K562 (cell line): ENCODE results near the gene TEDC1. TPM values are rescaled to one million over a fixed set of nuclear protein-coding genes. Genes with fewer than 3 reads are reported as not detected.

Experiments used
- ATAC-seq: fragments of 200-7000 bp; cut with Tn5 transposase; 3 replicates; pipeline ENCODE4 v1.9.1; 2020; ENCODE audit warnings: moderate library complexity
- BruUV-seq: library from RNA; stranded (reverse); fragments of 400-500 nt; replicated peaks from 2 replicates; lab custom pipeline; 2021; lab: Mats Ljungman, UMichigan
- CTCF ChIA-PET: fragments of 300-600 bp; formaldehyde crosslinking; extraction: SDS; loops from one replicate; lab custom pipeline; 2021; ENCODE audit warnings: low intra/inter-chr PET ratio; lab: Yijun Ruan, JAX
- POLR2A ChIA-PET: fragments of 300-600, 350-650 bp; sonication (Branson Sonifier 250); formaldehyde crosslinking; extraction: SDS; loops from one replicate; lab custom pipeline; 2021; ENCODE audit warnings: antibody characterized with exemption, inconsistent platforms; lab: Yijun Ruan, JAX
- DNase-seq, 4 experiments: peaks; one replicate each; pipeline versions ENCODE4 v3.0.0 to v3.0.0-alpha.2; 2011 to 2018; ENCODE audit warnings: low spot score in 3 of 4, mixed read lengths in 3 of 4; ENCODE audit errors: extremely low read depth in 1 of 4
- FAIRE-seq: peaks from 2 replicates; lab custom pipeline; 2011; peaks lifted over from hg19 to GRCh38; lab: Jason Lieb, UNC
- H2AFZ ChIP-seq: 2 replicates; pipeline ENCODE4 v1.6.0; 2011; ENCODE audit warnings: low read depth, low read length, control low read depth, inconsistent platforms
- H3K27ac ChIP-seq: fragments of 200-600 bp; 3 replicates; pipeline ENCODE4 v1.8.0; 2011; ENCODE audit warnings: low read depth, mild to moderate bottlenecking, control low read depth, inconsistent platforms, low read length, moderate library complexity, mixed read lengths; ENCODE audit errors: extremely low read depth
- H3K27me3 ChIP-seq, 2 experiments: fragments of 300-600 bp in 1 of 2; 2 replicates in 1 of 2; 3 replicates in 1 of 2; pipeline versions ENCODE4 v1.6.0 to v1.8.0; 2011; ENCODE audit warnings: inconsistent platforms in 2 of 2, low read length in 2 of 2, mild to moderate bottlenecking in 1 of 2, mixed read lengths in 1 of 2, moderate library complexity in 1 of 2; ENCODE audit not compliant: control insufficient read depth in 2 of 2, insufficient read depth in 2 of 2
- H3K36me3 ChIP-seq: fragments of 300-600 bp; 3 replicates; pipeline ENCODE4 v1.8.0; 2011; ENCODE audit warnings: mild to moderate bottlenecking, low read length, inconsistent platforms; ENCODE audit not compliant: control insufficient read depth, insufficient read depth
- H3K4me1 ChIP-seq, 2 experiments: fragments of 200-600 bp in 1 of 2; replicated peaks in 1 of 2; 2 replicates in 1 of 2; 3 replicates in 1 of 2; pipeline versions ENCODE4 v1.5.1 to v1.8.0; 2011; ENCODE audit warnings: inconsistent platforms in 2 of 2, low read length in 2 of 2, mild to moderate bottlenecking in 1 of 2, mixed read lengths in 1 of 2, moderate library complexity in 1 of 2; ENCODE audit not compliant: control insufficient read depth in 2 of 2, insufficient read depth in 2 of 2
- H3K4me2 ChIP-seq: 2 replicates; pipeline ENCODE4 v1.6.1; 2011; ENCODE audit warnings: low read length, control low read depth, inconsistent platforms, mixed read lengths; ENCODE audit not compliant: insufficient read depth
- H3K4me3 ChIP-seq: fragments of 200-600 bp; sonication (generic), shearing (Covaris generic); 2 replicates; pipeline ENCODE4 v1.5.1; 2016; ENCODE audit warnings: control low read depth, inconsistent platforms
- H3K79me2 ChIP-seq: fragments of 200-600 bp; 3 replicates; pipeline ENCODE4 v1.8.0; 2011; ENCODE audit warnings: low read length, inconsistent platforms; ENCODE audit not compliant: control insufficient read depth, insufficient read depth
- H3K9ac ChIP-seq, 2 experiments: 2 replicates each; pipeline versions ENCODE4 v1.6.0 to v1.6.1; 2011; ENCODE audit warnings: low read depth in 2 of 2, low read length in 2 of 2, control low read depth in 1 of 2, inconsistent platforms in 1 of 2, mild to moderate bottlenecking in 1 of 2, mixed read lengths in 1 of 2; ENCODE audit not compliant: insufficient read depth in 1 of 2
- H3K9me1 ChIP-seq: one replicate; pipeline ENCODE4 v1.6.0; 2011; ENCODE audit warnings: inconsistent platforms, mild to moderate bottlenecking, low read length, moderate library complexity; ENCODE audit not compliant: control insufficient read depth, insufficient read depth
- H3K9me3 ChIP-seq: replicated peaks from 2 replicates; pipeline ENCODE4 v1.5.1; 2011; ENCODE audit warnings: low read depth, low read length, inconsistent platforms; ENCODE audit not compliant: control insufficient read depth, insufficient read depth
- H4K20me1 ChIP-seq: replicated peaks from 2 replicates; pipeline ENCODE4 v1.6.1; 2011; ENCODE audit warnings: low read length, inconsistent platforms, mixed read lengths; ENCODE audit not compliant: control insufficient read depth, insufficient read depth
- BACH1 ChIP-seq: fragments of 200-800 bp; sonication (Bioruptor generic); IDR thresholded peaks from 2 replicates; pipeline ENCODE4 v1.6.1; 2016; ENCODE audit warnings: missing genetic modification characterization, missing compliant biosample characterization
- BRCA1 ChIP-seq, 2 experiments: fragments of 450-650 bp in 1 of 2; sonication (generic) in 1 of 2; formaldehyde crosslinking in 1 of 2; IDR thresholded peaks; 2 replicates each; pipeline versions ENCODE4 v1.5.0 to v1.6.1; 2017 to 2020; ENCODE audit warnings: mild to moderate bottlenecking in 1 of 2, missing genetic modification reagents in 1 of 2
- CCNT2 ChIP-seq: IDR thresholded peaks from 2 replicates; pipeline ENCODE4 v1.6.1; 2011; ENCODE audit warnings: borderline replicate concordance, low read depth, mild to moderate bottlenecking, moderate library complexity, mixed read lengths, low read length; ENCODE audit not compliant: insufficient read length; ENCODE audit errors: extremely low read depth
- CSDE1 ChIP-seq, 2 experiments: fragments of 450-650 bp; IDR thresholded peaks; 2 replicates each; pipeline ENCODE4 v1.6.1; 2016; ENCODE audit warnings: mild to moderate bottlenecking in 1 of 2
- EGR1 ChIP-seq: fragments of 450-650 bp; conservative IDR thresholded peaks from 2 replicates; pipeline ENCODE4 v1.6.1; 2017; ENCODE audit warnings: mild to moderate bottlenecking
- HMG20A ChIP-seq: fragments of 450-650 bp; formaldehyde crosslinking; conservative IDR thresholded peaks from 2 replicates; pipeline ENCODE4 v1.4.0; 2020; ENCODE audit warnings: mild to moderate bottlenecking, mixed read lengths
- MTF1 ChIP-seq: fragments of 250-450 bp; sonication (Bioruptor Pico); IDR thresholded peaks from 2 replicates; pipeline ENCODE4 v1.9.0; 2021; ENCODE audit warnings: moderate library complexity, mild to moderate bottlenecking, inconsistent platforms, borderline replicate concordance
- NR2F6 ChIP-seq: fragments of 450-650 bp; formaldehyde crosslinking; IDR thresholded peaks from 2 replicates; pipeline ENCODE4 v1.4.0; 2020; ENCODE audit warnings: mild to moderate bottlenecking
- PCBP1 ChIP-seq: fragments of 200-400 bp; formaldehyde crosslinking; IDR thresholded peaks from 2 replicates; pipeline ENCODE4 v1.6.1; 2018; ENCODE audit warnings: mild to moderate bottlenecking, low read depth, low read length; ENCODE audit not compliant: poor library complexity, severe bottlenecking
- SIN3A ChIP-seq, 2 experiments: fragments of 150-350 bp in 1 of 2; IDR thresholded peaks; 2 replicates each; pipeline ENCODE4 v1.6.1; 2011 to 2016; ENCODE audit warnings: borderline replicate concordance in 2 of 2, low read depth in 2 of 2, low read length in 2 of 2, mild to moderate bottlenecking in 2 of 2, moderate library complexity in 2 of 2; ENCODE audit not compliant: control insufficient read depth in 1 of 2
- SLC30A9 ChIP-seq: fragments of 250-450 bp; sonication (Bioruptor Pico); IDR thresholded peaks from 2 replicates; pipeline ENCODE4 v1.8.0; 2022; ENCODE audit warnings: mild to moderate bottlenecking, moderate library complexity
- ZSCAN29 ChIP-seq: fragments of 450-650 bp; IDR thresholded peaks from 2 replicates; pipeline ENCODE4 v1.6.1; 2017
- WGBS: fragments of 100-300 bp; shearing (Covaris generic); methylation state at CpG from one replicate; pipeline ENCODE4 v1.1.6; 2016; ENCODE audit warnings: low coverage, mixed read lengths; ENCODE audit not compliant: insufficient coverage; ENCODE audit errors: missing lambda C conversion rate; 5-methylcytosine and 5-hydroxymethylcytosine counted together
- in situ Hi-C: fragments of 300-500 bp; cut with MboI; formaldehyde crosslinking; loops from 4 replicates; pipeline ENCODE4 v1.15.0; 2018; ENCODE audit warnings: inconsistent platforms, mixed read lengths
- intact Hi-C: fragments of 100-400 bp; cut with micrococcal nuclease; formaldehyde crosslinking; loops from 2 replicates; pipeline ENCODE4 v1.14.2; 2022
- polyA plus RNA-seq, 8 experiments: library from polyadenylated mRNA; depleted of rRNA in 4 of 8; stranded (reverse) in 5 of 8; unstranded in 3 of 8; fragments of >200 nt; fragmentation: Nextera tagmentation in 2 of 8; fragmentation: Illumina TruSeq in 1 of 8; extraction: Ambion mirVana in 2 of 8; extraction: Trizol in 1 of 8; gene quantifications; 2 replicates each; pipeline versions ENCODE4 v1.2.1 to v1.2.3, GENCODE V29; 2011 to 2014; ENCODE audit warnings: inconsistent platforms in 1 of 8, missing spikeins in 1 of 8
- total RNA-seq, 7 experiments: library from RNA; depleted of rRNA in 6 of 7; stranded (reverse); fragments of >200 nt in 6 of 7; fragmentation: Illumina TruSeq in 2 of 7; extraction: Trizol in 2 of 7; gene quantifications; 2 replicates each; pipeline versions ENCODE4 v1.2.1 to v1.2.3, GENCODE V29; 2011 to 2021; ENCODE audit warnings: low replicate concordance in 1 of 7
- TF ChIP-seq, protein P1 (sequence below), 2 experiments: IDR thresholded peaks; 2 replicates each; pipeline ENCODE4 v1.6.1; 2011; ENCODE audit warnings: borderline replicate concordance in 1 of 2, control low read depth in 1 of 2, low read depth in 1 of 2, low read length in 1 of 2, mild to moderate bottlenecking in 1 of 2, mixed read lengths in 1 of 2, moderate library complexity in 1 of 2; ENCODE audit not compliant: insufficient read depth in 1 of 2, insufficient read length in 1 of 2, poor library complexity in 1 of 2, severe bottlenecking in 1 of 2; ENCODE audit errors: extremely low read depth in 1 of 2
- TF ChIP-seq, protein P2 (sequence below): fragments of 250-450 bp; sonication (Bioruptor Pico); IDR thresholded peaks from 2 replicates; pipeline ENCODE4 v1.8.0; 2022; ENCODE audit warnings: inconsistent platforms, mild to moderate bottlenecking, moderate library complexity, borderline replicate concordance
- TF ChIP-seq, protein P3 (sequence below), 2 experiments: fragments of 450-650 bp; IDR thresholded peaks; 2 replicates each; pipeline ENCODE4 v1.6.1; 2016

TEDC1 gene
- total and polyA plus RNA-seq, 9 of the 15 experiments (the other 6 are each of a cell fraction or from before 2014, with no cell fraction given), result 0.21 to 28.3 (median 5.9) TPM

DNA sequence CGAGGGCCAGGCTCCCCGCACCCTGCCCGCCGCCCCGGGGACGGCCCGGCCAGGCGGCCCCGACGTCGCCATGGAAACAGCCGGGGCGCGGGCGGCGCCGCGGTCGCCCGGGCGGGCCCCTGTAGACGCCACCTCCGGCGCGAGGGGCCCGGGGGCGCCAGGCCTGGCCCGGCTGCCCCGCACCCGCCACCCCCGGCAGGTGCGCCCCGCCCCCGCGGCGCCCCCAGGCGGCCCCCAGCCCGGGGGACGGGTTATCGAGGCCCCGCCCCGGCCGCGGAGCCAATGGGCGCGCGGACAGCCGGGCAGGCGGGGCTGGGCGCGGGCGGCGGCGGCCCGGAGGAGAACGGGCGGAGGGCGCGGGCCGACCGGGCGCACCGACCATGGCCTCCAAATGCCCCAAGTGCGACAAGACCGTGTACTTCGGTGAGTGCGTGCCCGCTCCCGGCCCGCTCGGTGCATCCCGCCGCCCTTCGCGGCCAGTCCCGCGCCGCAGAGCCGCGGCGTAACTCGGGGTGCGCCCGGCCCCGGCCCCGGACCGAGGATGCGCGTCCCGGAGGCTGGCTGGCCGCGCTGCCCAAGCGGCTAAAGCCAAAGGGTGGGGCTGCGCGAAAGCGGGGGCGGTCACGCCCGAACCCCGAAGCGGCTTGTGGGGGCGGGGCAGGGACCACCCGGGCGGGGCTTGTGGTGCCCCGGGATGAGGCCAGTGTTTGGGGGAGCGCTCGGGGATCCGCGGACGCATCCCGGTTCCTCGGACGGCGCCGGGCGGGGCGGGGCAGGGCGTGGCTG is 16.4 kb upstream of the TEDC1 start, which contains the start of gene CRIP2:
CRIP2 (plus strand) TSS at position 339 of the 786 bp plus-strand sequence; CDS start at position 381, 42 bp downstream.
- ChIA-PET POLR2A (interaction anchor here (1.0 kb wide), 1 partner anchor 10 kb away, joined by 3 read pairs; no protein-coding TSS in a partner anchor), CTCF (interaction anchor here (0.7 kb wide), 1 partner anchor 565 kb away, joined by 3 read pairs; no protein-coding TSS in a partner anchor)
- FAIRE-seq (no peak), DNase-seq (peak; percentile 29 to 89 (median 86)), ATAC-seq (peak; percentile 62)
- peaks cover 0 to 7% of the 10 kb centered on the region in 2 experiments; a peak in 1 of 5 replicates for H3K27me3 ChIP-seq
- H3K27ac ChIP-seq, result no peak within 1 kb of the TSS
- no peaks in the 10 kb centered on the region for H3K9me1 ChIP-seq
- in situ Hi-C loops (no loop called here), intact Hi-C loops (loop anchor here (10.0 kb wide), 1 partner anchor 50 kb away; the partner anchor contains the start of gene TMEM121)
- H3K4me2 ChIP-seq, result peak within 1 kb of the TSS; percentile 63
- peak within 1 kb of the TSS; percentile 70 for H2AFZ ChIP-seq
- no peaks in the 10 kb centered on the region for H3K9me3 ChIP-seq
- H3K4me3 ChIP-seq, result peak within 1 kb of the TSS; percentile 39
- H3K4me1 ChIP-seq, result peaks cover 0 to 89% of the 10 kb centered on the region in 2 experiments; a peak in 2 of 5 replicates
- H3K79me2 ChIP-seq, result no peaks in the 10 kb centered on the region
- H4K20me1 ChIP-seq, result no peaks in the 10 kb centered on the region; the same call in 1 of the 2 replicates
- H3K9ac ChIP-seq, result peak within 1 kb of the TSS in 1 of 2 experiments; percentile 87; a peak in 2 of 4 replicates
- 0% methylated on average over 4 of the region's 118 CpGs for WGBS
- no TSS peak for BruUV-seq
- peaks cover 2% of the 10 kb centered on the region; the same call in 1 of the 3 replicates for H3K36me3 ChIP-seq
- TF ChIP-seq, protein P1, sequence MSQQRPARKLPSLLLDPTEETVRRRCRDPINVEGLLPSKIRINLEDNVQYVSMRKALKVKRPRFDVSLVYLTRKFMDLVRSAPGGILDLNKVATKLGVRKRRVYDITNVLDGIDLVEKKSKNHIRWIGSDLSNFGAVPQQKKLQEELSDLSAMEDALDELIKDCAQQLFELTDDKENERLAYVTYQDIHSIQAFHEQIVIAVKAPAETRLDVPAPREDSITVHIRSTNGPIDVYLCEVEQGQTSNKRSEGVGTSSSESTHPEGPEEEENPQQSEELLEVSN (IDR thresholded peaks at IDR 0.05; ENCODE audit: borderline replicate concordance in 1 of 2, extremely low read depth in 1 of 2, insufficient read depth in 1 of 2, insufficient read length in 1 of 2, low read depth in 1 of 2, low read length in 1 of 2, poor library complexity in 1 of 2, severe bottlenecking in 1 of 2), result peak in 1 of 2 experiments; percentile 21
- TF ChIP-seq HMG20A (CRISPR knock-in tag) (no peak), CCNT2 (no peak), BACH1 (tag) (no peak), SLC30A9 (no peak), EGR1 (peak; percentile 37), SIN3A (IDR thresholded peaks at IDR 0.05; ENCODE audit: borderline replicate concordance in 2 of 2, control insufficient read depth in 1 of 2, low read depth in 2 of 2, low read length in 2 of 2) (peak in 1 of 2 experiments; percentile 47; a peak in 1 of 4 replicates), ZSCAN29 (peak; percentile 87; the same call in 1 of the 2 replicates), BRCA1 (IDR thresholded peaks at IDR 0.05) (no peak), BRCA1 (CRISPR knock-in tag; IDR thresholded peaks at IDR 0.05) (no peak), NR2F6 (CRISPR knock-in tag) (no peak), PCBP1 (no peak), MTF1 (no peak), CSDE1 (IDR thresholded peaks at IDR 0.05) (no peak)
- TF ChIP-seq, protein P2, sequence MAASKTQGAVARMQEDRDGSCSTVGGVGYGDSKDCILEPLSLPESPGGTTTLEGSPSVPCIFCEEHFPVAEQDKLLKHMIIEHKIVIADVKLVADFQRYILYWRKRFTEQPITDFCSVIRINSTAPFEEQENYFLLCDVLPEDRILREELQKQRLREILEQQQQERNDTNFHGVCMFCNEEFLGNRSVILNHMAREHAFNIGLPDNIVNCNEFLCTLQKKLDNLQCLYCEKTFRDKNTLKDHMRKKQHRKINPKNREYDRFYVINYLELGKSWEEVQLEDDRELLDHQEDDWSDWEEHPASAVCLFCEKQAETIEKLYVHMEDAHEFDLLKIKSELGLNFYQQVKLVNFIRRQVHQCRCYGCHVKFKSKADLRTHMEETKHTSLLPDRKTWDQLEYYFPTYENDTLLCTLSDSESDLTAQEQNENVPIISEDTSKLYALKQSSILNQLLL (CRISPR knock-in tag), result no peak
- TF ChIP-seq, protein P3, sequence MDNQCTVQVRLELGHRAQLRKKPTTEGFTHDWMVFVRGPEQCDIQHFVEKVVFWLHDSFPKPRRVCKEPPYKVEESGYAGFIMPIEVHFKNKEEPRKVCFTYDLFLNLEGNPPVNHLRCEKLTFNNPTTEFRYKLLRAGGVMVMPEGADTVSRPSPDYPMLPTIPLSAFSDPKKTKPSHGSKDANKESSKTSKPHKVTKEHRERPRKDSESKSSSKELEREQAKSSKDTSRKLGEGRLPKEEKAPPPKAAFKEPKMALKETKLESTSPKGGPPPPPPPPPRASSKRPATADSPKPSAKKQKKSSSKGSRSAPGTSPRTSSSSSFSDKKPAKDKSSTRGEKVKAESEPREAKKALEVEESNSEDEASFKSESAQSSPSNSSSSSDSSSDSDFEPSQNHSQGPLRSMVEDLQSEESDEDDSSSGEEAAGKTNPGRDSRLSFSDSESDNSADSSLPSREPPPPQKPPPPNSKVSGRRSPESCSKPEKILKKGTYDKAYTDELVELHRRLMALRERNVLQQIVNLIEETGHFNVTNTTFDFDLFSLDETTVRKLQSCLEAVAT (IDR thresholded peaks at IDR 0.05), result no peak
